Measurements from ENCODE around the gene SV2C. TPM values are rescaled to one million over a fixed set of nuclear protein-coding genes. Genes with fewer than 3 reads are reported as not detected.
A peak's percentile ranks its signal among the peaks of the same experiment; 100 is the strongest.

SV2C gene
- total and polyA plus RNA-seq, 2 donors from 2014 or later = 0.13 TPM; not detected in 1

- Histone ChIP-seq H3K27me3 (ENCODE audit: control insufficient read depth, insufficient read depth, low read length) (no peaks in the 10 kb centered on the region), H3K4me3 (ENCODE audit: low read length in 3 of 3) (no peak overlapping the region), H3K9ac (ENCODE audit: low read length in 3 of 3) (no peak overlapping the region), H3K9me3 (ENCODE audit: control insufficient read depth in 2 of 3, insufficient read depth in 1 of 3, low read length in 3 of 3) (no peaks in the 10 kb centered on the region), H3K4me1 (ENCODE audit: control insufficient read depth in 2 of 3, insufficient read depth in 2 of 3, low read depth in 1 of 3, low read length in 3 of 3) (peaks cover 0 to 10% (median 0%) of the 10 kb centered on the region in 3 donors), H3K36me3 (ENCODE audit: control insufficient read depth in 2 of 3, insufficient read depth in 3 of 3, low read length in 3 of 3) (no peaks in the 10 kb centered on the region), H3K27ac (ENCODE audit: low read depth in 2 of 2, low read length in 2 of 2) (peak overlapping the region in 1 of 2 donors; percentile 51)
- DNase-seq (peak in 4 of 5 donors; percentile 56 to 79 (median 69)), FAIRE-seq (no peak)
- TF ChIP-seq, protein P1, sequence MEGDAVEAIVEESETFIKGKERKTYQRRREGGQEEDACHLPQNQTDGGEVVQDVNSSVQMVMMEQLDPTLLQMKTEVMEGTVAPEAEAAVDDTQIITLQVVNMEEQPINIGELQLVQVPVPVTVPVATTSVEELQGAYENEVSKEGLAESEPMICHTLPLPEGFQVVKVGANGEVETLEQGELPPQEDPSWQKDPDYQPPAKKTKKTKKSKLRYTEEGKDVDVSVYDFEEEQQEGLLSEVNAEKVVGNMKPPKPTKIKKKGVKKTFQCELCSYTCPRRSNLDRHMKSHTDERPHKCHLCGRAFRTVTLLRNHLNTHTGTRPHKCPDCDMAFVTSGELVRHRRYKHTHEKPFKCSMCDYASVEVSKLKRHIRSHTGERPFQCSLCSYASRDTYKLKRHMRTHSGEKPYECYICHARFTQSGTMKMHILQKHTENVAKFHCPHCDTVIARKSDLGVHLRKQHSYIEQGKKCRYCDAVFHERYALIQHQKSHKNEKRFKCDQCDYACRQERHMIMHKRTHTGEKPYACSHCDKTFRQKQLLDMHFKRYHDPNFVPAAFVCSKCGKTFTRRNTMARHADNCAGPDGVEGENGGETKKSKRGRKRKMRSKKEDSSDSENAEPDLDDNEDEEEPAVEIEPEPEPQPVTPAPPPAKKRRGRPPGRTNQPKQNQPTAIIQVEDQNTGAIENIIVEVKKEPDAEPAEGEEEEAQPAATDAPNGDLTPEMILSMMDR (IDR thresholded peaks at IDR 0.05; ENCODE audit: borderline replicate concordance, extremely low read depth, insufficient read depth) = peak; percentile 60
- intact Hi-C loops (cut with DNase I) = no loop called here
Measured at GRCh38 chr5:76337953-76338451, 254.8 kb downstream of the SV2C start.

GRCh38 chr5:76339919-76340318 lies 256.7 kb downstream of the SV2C start:
- intact Hi-C loops (cut with DNase I) = no loop called here
- Histone ChIP-seq H3K9me3 (ENCODE audit: control insufficient read depth in 2 of 3, insufficient read depth in 1 of 3, low read length in 3 of 3) (no peaks in the 10 kb centered on the region), H3K27me3 (ENCODE audit: control insufficient read depth, insufficient read depth, low read length) (no peaks in the 10 kb centered on the region), H3K4me3 (ENCODE audit: low read length in 3 of 3) (no peak overlapping the region), H3K9ac (ENCODE audit: low read length in 3 of 3) (no peak overlapping the region), H3K27ac (ENCODE audit: low read depth in 2 of 2, low read length in 2 of 2) (no peak overlapping the region), H3K4me1 (ENCODE audit: control insufficient read depth in 2 of 3, insufficient read depth in 2 of 3, low read depth in 1 of 3, low read length in 3 of 3) (peaks cover 0 to 10% (median 0%) of the 10 kb centered on the region in 3 donors), H3K36me3 (ENCODE audit: control insufficient read depth in 2 of 3, insufficient read depth in 3 of 3, low read length in 3 of 3) (no peaks in the 10 kb centered on the region)
- TF ChIP-seq, protein P1 (IDR thresholded peaks at IDR 0.05; ENCODE audit: borderline replicate concordance, extremely low read depth, insufficient read depth) = no peak
- DNase-seq (no peak), FAIRE-seq (no peak)

DNA sequence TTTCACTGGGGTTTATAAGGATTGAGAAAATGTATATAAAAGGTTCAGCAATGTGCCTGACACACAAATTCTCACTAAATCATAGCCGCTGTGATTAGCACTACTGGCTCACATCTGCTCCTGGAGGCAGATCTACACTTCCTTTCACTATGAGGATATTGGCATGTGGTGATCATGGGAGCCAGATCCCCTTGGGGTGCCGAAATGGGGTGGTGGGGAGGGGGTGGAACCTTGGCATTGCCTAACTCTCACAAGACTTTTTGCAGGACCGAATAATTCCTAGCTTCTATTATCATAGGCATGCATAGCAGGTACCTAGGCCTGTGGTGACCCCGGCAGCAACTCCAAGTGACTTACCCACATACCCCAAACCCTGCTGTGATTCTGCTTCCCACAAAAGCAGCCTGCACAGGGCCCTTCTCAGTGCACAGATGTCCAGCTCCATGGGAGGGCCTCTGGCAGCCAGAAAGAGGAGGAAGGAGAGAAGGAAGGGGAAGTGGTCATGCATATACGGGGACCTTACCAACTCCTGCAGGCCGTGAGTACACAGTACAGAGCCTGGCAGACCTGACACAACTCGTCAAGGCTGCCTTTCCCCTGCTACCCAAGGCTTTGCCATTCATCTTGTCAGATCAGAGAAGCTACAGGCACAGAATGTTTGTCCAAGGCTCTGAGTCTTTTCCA lies 258.6 kb downstream of the SV2C start:
- H3K4me3 ChIP-seq (ENCODE audit: low read length in 3 of 3) = no peak overlapping the region
- H3K4me1 ChIP-seq (ENCODE audit: control insufficient read depth in 2 of 3, insufficient read depth in 2 of 3, low read depth in 1 of 3, low read length in 3 of 3) = peaks cover 0 to 10% (median 0%) of the 10 kb centered on the region in 3 donors
- H3K9ac ChIP-seq (ENCODE audit: low read length in 3 of 3) = no peak overlapping the region
- FAIRE-seq (no peak), DNase-seq (no peak)
- intact Hi-C loops (cut with DNase I) = no loop called here
- TF ChIP-seq, protein P1 (IDR thresholded peaks at IDR 0.05; ENCODE audit: borderline replicate concordance, extremely low read depth, insufficient read depth) = no peak
- no peaks in the 10 kb centered on the region for H3K36me3 ChIP-seq (ENCODE audit: control insufficient read depth in 2 of 3, insufficient read depth in 3 of 3, low read length in 3 of 3)
- H3K9me3 ChIP-seq (ENCODE audit: control insufficient read depth in 2 of 3, insufficient read depth in 1 of 3, low read length in 3 of 3) = no peaks in the 10 kb centered on the region
- H3K27me3 ChIP-seq (ENCODE audit: control insufficient read depth, insufficient read depth, low read length) = no peaks in the 10 kb centered on the region
- H3K27ac ChIP-seq (ENCODE audit: low read depth in 2 of 2, low read length in 2 of 2) = no peak overlapping the region

Measured in kidney (tissue), 14 donors.